ENCODE measurements around the gene MED29. TPM values are rescaled to one million over a fixed set of nuclear protein-coding genes. Genes with fewer than 3 reads are reported as not detected.

MED29 gene
- total RNA-seq, 2 experiments from 2014 or later: 32.3 to 34.5 TPM

GRCh38 chr19:39389631-39390414 is 1.4 kb upstream of the MED29 start:
- H3K36me3 Mint-ChIP-seq (ENCODE audit: low read depth): peaks cover 48% of the 10 kb centered on the region
- H3K4me3 Mint-ChIP-seq: peak overlapping the region; percentile 90
- peaks cover 43% of the 10 kb centered on the region for H3K4me1 Mint-ChIP-seq
- no peaks in the 10 kb centered on the region for H3K9me3 Mint-ChIP-seq
- peak overlapping the region; percentile 97 for H3K27ac Mint-ChIP-seq
- ChIA-PET CTCF (no interaction called here), POLR2A (interaction anchor here (1.0 to 3.4 kb wide), 8 partner anchors 8 to 316 kb away, joined by 3 to 60 read pairs (median 29); partner anchors contain the start of genes GMFG, PLEKHG2, RPS16 and ZFP36)
- DNase-seq: no peak
- H3K27me3 Mint-ChIP-seq: no peaks in the 10 kb centered on the region

DNA sequence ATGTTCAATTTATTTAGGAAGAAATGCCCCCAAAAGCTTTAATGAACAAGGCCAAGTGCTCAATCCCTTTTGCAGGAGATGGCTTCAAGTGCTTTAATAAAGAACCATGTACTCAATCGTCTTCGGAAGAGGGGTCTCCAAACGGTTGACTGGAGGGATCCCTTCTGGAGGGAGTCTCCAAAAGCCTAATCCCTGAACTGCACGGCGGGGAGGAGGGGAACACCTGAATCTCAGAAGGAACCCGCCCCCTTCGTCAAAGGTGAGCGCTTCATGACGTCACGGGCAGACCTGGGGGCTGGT is 777 bp upstream of the MED29 start:
- POLR2A ChIA-PET: interaction anchor here (0.9 to 3.4 kb wide), 16 partner anchors 12 to 317 kb away, joined by 3 to 60 read pairs (median 8); partner anchors contain the start of genes EID2, GMFG, PLEKHG2 and RPS16
- DNase-seq: peak; percentile 79
- Mint-ChIP-seq H3K36me3 (ENCODE audit: low read depth) (peaks cover 54% of the 10 kb centered on the region), H3K27me3 (no peaks in the 10 kb centered on the region), H3K4me3 (peak overlapping the region; percentile 90), H3K9me3 (no peaks in the 10 kb centered on the region), H3K27ac (peak overlapping the region; percentile 97), H3K4me1 (peaks cover 49% of the 10 kb centered on the region)
- CTCF ChIA-PET: interaction anchor here (0.5 to 3.9 kb wide), 9 partner anchors 11 to 800 kb away, joined by 3 to 34 read pairs (median 5); partner anchors contain the start of genes PLEKHG2, RPS16 and SAMD4B

- Mint-ChIP-seq H3K27me3 (no peaks in the 10 kb centered on the region), H3K9me3 (no peaks in the 10 kb centered on the region), H3K4me3 (peak overlapping the region; percentile 68), H3K27ac (peak overlapping the region; percentile 96), H3K36me3 (ENCODE audit: low read depth) (peaks cover 42% of the 10 kb centered on the region), H3K4me1 (peaks cover 76% of the 10 kb centered on the region)
- CTCF ChIA-PET: interaction anchor here (0.8 to 3.5 kb wide), 17 partner anchors 10 to 853 kb away, joined by 3 to 113 read pairs (median 3); partner anchors contain the start of genes EID2, EID2B, GMFG and PLEKHG2
- peak; percentile 95 for DNase-seq
- POLR2A ChIA-PET: interaction anchor here (0.6 to 7.7 kb wide), 20 partner anchors 8 to 445 kb away, joined by 3 to 195 read pairs (median 4); partner anchors contain the start of genes EID2B, GMFG, PLEKHG2 and RPS16
Observed at GRCh38 chr19:39397360-39398296, 6.5 kb downstream of the MED29 start.

- H3K36me3 Mint-ChIP-seq (ENCODE audit: low read depth): peaks cover 40% of the 10 kb centered on the region
- no peaks in the 10 kb centered on the region for H3K27me3 Mint-ChIP-seq
- no peaks in the 10 kb centered on the region for H3K9me3 Mint-ChIP-seq
- CTCF ChIA-PET: interaction anchor here (0.8 to 3.5 kb wide), 16 partner anchors 9 to 853 kb away, joined by 3 to 113 read pairs (median 4); partner anchors contain the start of genes EID2, EID2B, GMFG and PLEKHG2
- peak; percentile 79 for DNase-seq
- peak overlapping the region; percentile 68 for H3K4me3 Mint-ChIP-seq
- peaks cover 75% of the 10 kb centered on the region for H3K4me1 Mint-ChIP-seq
- peak overlapping the region; percentile 96 for H3K27ac Mint-ChIP-seq
- POLR2A ChIA-PET: interaction anchor here (0.8 to 7.7 kb wide), 15 partner anchors 9 to 444 kb away, joined by 3 to 195 read pairs (median 4); partner anchors contain the start of genes GMFG, PLEKHG2, RPS16 and SAMD4B
Observed at GRCh38 chr19:39398297-39398864, 7.2 kb downstream of the MED29 start.

GRCh38 chr19:39399668-39400050 is 8.5 kb downstream of the MED29 start:
- Mint-ChIP-seq H3K27ac (peak overlapping the region; percentile 96), H3K36me3 (ENCODE audit: low read depth) (peaks cover 34% of the 10 kb centered on the region)

GRCh38 chr19:39400061-39400460 is 8.9 kb downstream of the MED29 start:
- H3K9me3 Mint-ChIP-seq: no peaks in the 10 kb centered on the region
- peaks cover 31% of the 10 kb centered on the region for H3K36me3 Mint-ChIP-seq (ENCODE audit: low read depth)
- H3K4me3 Mint-ChIP-seq: no peak overlapping the region
- DNase-seq: no peak
- H3K27me3 Mint-ChIP-seq: no peaks in the 10 kb centered on the region
- peak overlapping the region; percentile 96 for H3K27ac Mint-ChIP-seq
- peaks cover 76% of the 10 kb centered on the region for H3K4me1 Mint-ChIP-seq
- ChIA-PET POLR2A (interaction anchor here (0.7 to 10.6 kb wide), 5 partner anchors 8 to 64 kb away, joined by 3 to 195 read pairs (median 157); partner anchors contain the start of genes GMFG, MED29, PAF1 and PLEKHG2), CTCF (interaction anchor here (1.3 to 2.8 kb wide), 2 partner anchors 12 to 58 kb away, joined by 4 to 30 read pairs; partner anchors contain the start of genes PLEKHG2 and SAMD4B)

More at GRCh38 chr19:39399668-39400050, 8.5 kb downstream of the MED29 start:
- Mint-ChIP-seq H3K27me3 (no peaks in the 10 kb centered on the region), H3K9me3 (no peaks in the 10 kb centered on the region), H3K4me3 (no peak overlapping the region), H3K4me1 (peaks cover 75% of the 10 kb centered on the region)
- CTCF ChIA-PET: interaction anchor here (2.8 to 3.5 kb wide), 3 partner anchors 8 to 12 kb away, joined by 30 to 113 read pairs (median 57); partner anchors contain the start of genes PLEKHG2 and ZFP36
- DNase-seq: no peak
- POLR2A ChIA-PET: interaction anchor here (0.7 to 10.6 kb wide), 7 partner anchors 8 to 64 kb away, joined by 3 to 195 read pairs (median 60); partner anchors contain the start of genes GMFG, MED29, PAF1 and PLEKHG2

- Mint-ChIP-seq H3K36me3 (ENCODE audit: low read depth) (peaks cover 23% of the 10 kb centered on the region), H3K4me3 (peak overlapping the region; percentile 76), H3K9me3 (no peaks in the 10 kb centered on the region), H3K4me1 (peaks cover 80% of the 10 kb centered on the region), H3K27ac (peak overlapping the region; percentile 98), H3K27me3 (no peaks in the 10 kb centered on the region)
- CTCF ChIA-PET: interaction anchor here (0.9 to 2.8 kb wide), 8 partner anchors 10 to 443 kb away, joined by 3 to 30 read pairs (median 4); partner anchors contain the start of genes EID2B, MED29, PAF1 and PLEKHG2
- DNase-seq: no peak
- POLR2A ChIA-PET: interaction anchor here (0.7 to 10.6 kb wide), 12 partner anchors 10 to 138 kb away, joined by 3 to 175 read pairs (median 4); partner anchors contain the start of genes GMFG, MED29, PAF1 and PLEKHG2
Observed at GRCh38 chr19:39401070-39401548, 9.9 kb downstream of the MED29 start.

GRCh38 chr19:39401549-39402345 is 10.6 kb downstream of the MED29 start:
- ChIA-PET CTCF (interaction anchor here (0.5 to 2.8 kb wide), 10 partner anchors 10 to 526 kb away, joined by 3 to 30 read pairs (median 4); partner anchors contain the start of genes EID2B, MED29, PAF1 and PLEKHG2), POLR2A (interaction anchor here (0.6 to 10.6 kb wide), 14 partner anchors 10 to 138 kb away, joined by 3 to 175 read pairs (median 4); partner anchors contain the start of genes GMFG, MED29, PAF1 and PLEKHG2)
- Mint-ChIP-seq H3K4me3 (peak overlapping the region; percentile 76), H3K36me3 (ENCODE audit: low read depth) (peaks cover 23% of the 10 kb centered on the region), H3K27me3 (no peaks in the 10 kb centered on the region), H3K27ac (peak overlapping the region; percentile 98), H3K4me1 (peaks cover 83% of the 10 kb centered on the region), H3K9me3 (no peaks in the 10 kb centered on the region)
- peak; percentile 91 for DNase-seq

- H3K4me1 Mint-ChIP-seq: peaks cover 75% of the 10 kb centered on the region
- peak overlapping the region; percentile 76 for H3K4me3 Mint-ChIP-seq
Observed at GRCh38 chr19:39402346-39403300, 11.4 kb downstream of the MED29 start.

More at GRCh38 chr19:39402346-39403300, 11.4 kb downstream of the MED29 start:
- H3K9me3 Mint-ChIP-seq: no peaks in the 10 kb centered on the region
- H3K27ac Mint-ChIP-seq: peak overlapping the region; percentile 98
- H3K36me3 Mint-ChIP-seq (ENCODE audit: low read depth): peaks cover 28% of the 10 kb centered on the region
- H3K27me3 Mint-ChIP-seq: no peaks in the 10 kb centered on the region
- peak; percentile 90 for DNase-seq
- ChIA-PET POLR2A (interaction anchor here (0.9 to 10.6 kb wide), 10 partner anchors 9 to 67 kb away, joined by 3 to 175 read pairs (median 14); partner anchors contain the start of genes GMFG, MED29, PAF1 and PLEKHG2), CTCF (interaction anchor here (0.5 to 2.8 kb wide), 4 partner anchors 9 to 526 kb away, joined by 3 to 30 read pairs (median 4); partner anchors contain the start of genes MED29, PAF1, PLEKHG2 and SAMD4B)

Measured in activated CD4-positive, alpha-beta memory T cell treated with anti-CD3 and anti-CD28 coated beads, Interleukin-2, amount 10 ng/mL, durations not matched to agents 7 days and 5 days (primary cell).